SK-N-SH treated with all-trans-retinoic acid at 6 μM for 48 hours (cell line): ENCODE measurements around the gene TGFBR2.

Experiments used
- ARNTL ChIP-seq: fragments of 450-650 bp; formaldehyde crosslinking; IDR thresholded peaks from 2 replicates; pipeline ENCODE4 v1.5.0; 2020; ENCODE audit warnings: low read depth, mild to moderate bottlenecking, moderate library complexity, borderline replicate concordance
- BACH2 ChIP-seq: fragments of 250-450 bp; sonication (Bioruptor Pico); IDR thresholded peaks from 2 replicates; pipeline ENCODE4 v1.9.0; 2021; ENCODE audit warnings: mild to moderate bottlenecking, borderline replicate concordance
- OSR1 ChIP-seq: fragments of 250-450 bp; sonication (Bioruptor Pico); IDR thresholded peaks from 2 replicates; pipeline ENCODE4 v1.8.0; 2022; ENCODE audit warnings: moderate library complexity, mild to moderate bottlenecking, inconsistent platforms
- RARB ChIP-seq: fragments of 250-450 bp; sonication (Bioruptor Pico); IDR thresholded peaks from 2 replicates; pipeline ENCODE4 v1.8.0; 2021; ENCODE audit warnings: mild to moderate bottlenecking, moderate library complexity
- ZFP3 ChIP-seq: fragments of 250-450 bp; sonication (Bioruptor Pico); IDR thresholded peaks from 2 replicates; pipeline ENCODE4 v1.5.0; 2020; ENCODE audit warnings: mild to moderate bottlenecking, moderate library complexity
- TF ChIP-seq, protein P1 (sequence below): fragments of 250-450 bp; sonication (Bioruptor Pico); IDR thresholded peaks from 2 replicates; pipeline ENCODE4 v1.5.0; 2020; ENCODE audit warnings: mild to moderate bottlenecking, moderate library complexity
- TF ChIP-seq, protein P2 (sequence below): fragments of 250-450 bp; sonication (Bioruptor Pico); IDR thresholded peaks from 2 replicates; pipeline ENCODE4 v1.5.1; 2020; ENCODE audit warnings: low read depth, mild to moderate bottlenecking, moderate library complexity
- TF ChIP-seq, protein P3 (sequence below): fragments of 250-450 bp; sonication (Bioruptor Pico); IDR thresholded peaks from 2 replicates; pipeline ENCODE4 v1.8.0; 2020; ENCODE audit warnings: mild to moderate bottlenecking, moderate library complexity, borderline replicate concordance

DNA sequence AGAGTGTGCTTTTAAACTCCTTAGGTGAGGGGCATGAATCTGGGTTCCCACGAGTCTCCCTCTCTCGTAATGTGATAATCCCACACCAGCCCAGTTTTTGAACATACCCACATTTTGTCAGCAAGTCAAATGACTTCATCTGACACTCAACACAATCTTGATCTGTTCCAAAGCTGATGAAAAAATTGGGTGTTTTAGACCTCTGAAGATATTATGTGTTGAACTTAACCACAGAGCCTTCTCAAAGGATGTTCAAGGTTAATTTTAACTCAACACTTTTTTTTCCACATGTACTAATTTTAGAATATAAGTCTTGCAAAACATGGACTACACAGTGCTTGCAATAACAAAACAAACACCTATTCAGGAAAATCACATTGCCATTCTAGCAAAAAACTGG is 123.1 kb downstream of the TGFBR2 start:
- TF ChIP-seq ZFP3 (no peak), OSR1 (CRISPR knock-in tag) (no peak), ARNTL (CRISPR knock-in tag) (no peak), BACH2 (CRISPR knock-in tag) (no peak), RARB (no peak)
- TF ChIP-seq, protein P1, sequence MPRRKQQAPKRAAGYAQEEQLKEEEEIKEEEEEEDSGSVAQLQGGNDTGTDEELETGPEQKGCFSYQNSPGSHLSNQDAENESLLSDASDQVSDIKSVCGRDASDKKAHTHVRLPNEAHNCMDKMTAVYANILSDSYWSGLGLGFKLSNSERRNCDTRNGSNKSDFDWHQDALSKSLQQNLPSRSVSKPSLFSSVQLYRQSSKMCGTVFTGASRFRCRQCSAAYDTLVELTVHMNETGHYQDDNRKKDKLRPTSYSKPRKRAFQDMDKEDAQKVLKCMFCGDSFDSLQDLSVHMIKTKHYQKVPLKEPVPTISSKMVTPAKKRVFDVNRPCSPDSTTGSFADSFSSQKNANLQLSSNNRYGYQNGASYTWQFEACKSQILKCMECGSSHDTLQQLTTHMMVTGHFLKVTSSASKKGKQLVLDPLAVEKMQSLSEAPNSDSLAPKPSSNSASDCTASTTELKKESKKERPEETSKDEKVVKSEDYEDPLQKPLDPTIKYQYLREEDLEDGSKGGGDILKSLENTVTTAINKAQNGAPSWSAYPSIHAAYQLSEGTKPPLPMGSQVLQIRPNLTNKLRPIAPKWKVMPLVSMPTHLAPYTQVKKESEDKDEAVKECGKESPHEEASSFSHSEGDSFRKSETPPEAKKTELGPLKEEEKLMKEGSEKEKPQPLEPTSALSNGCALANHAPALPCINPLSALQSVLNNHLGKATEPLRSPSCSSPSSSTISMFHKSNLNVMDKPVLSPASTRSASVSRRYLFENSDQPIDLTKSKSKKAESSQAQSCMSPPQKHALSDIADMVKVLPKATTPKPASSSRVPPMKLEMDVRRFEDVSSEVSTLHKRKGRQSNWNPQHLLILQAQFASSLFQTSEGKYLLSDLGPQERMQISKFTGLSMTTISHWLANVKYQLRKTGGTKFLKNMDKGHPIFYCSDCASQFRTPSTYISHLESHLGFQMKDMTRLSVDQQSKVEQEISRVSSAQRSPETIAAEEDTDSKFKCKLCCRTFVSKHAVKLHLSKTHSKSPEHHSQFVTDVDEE (CRISPR knock-in tag), result no peak
- TF ChIP-seq, protein P2, sequence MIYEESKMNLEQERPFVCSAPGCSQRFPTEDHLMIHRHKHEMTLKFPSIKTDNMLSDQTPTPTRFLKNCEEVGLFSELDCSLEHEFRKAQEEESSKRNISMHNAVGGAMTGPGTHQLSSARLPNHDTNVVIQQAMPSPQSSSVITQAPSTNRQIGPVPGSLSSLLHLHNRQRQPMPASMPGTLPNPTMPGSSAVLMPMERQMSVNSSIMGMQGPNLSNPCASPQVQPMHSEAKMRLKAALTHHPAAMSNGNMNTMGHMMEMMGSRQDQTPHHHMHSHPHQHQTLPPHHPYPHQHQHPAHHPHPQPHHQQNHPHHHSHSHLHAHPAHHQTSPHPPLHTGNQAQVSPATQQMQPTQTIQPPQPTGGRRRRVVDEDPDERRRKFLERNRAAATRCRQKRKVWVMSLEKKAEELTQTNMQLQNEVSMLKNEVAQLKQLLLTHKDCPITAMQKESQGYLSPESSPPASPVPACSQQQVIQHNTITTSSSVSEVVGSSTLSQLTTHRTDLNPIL (CRISPR knock-in tag), result no peak
- TF ChIP-seq, protein P3, sequence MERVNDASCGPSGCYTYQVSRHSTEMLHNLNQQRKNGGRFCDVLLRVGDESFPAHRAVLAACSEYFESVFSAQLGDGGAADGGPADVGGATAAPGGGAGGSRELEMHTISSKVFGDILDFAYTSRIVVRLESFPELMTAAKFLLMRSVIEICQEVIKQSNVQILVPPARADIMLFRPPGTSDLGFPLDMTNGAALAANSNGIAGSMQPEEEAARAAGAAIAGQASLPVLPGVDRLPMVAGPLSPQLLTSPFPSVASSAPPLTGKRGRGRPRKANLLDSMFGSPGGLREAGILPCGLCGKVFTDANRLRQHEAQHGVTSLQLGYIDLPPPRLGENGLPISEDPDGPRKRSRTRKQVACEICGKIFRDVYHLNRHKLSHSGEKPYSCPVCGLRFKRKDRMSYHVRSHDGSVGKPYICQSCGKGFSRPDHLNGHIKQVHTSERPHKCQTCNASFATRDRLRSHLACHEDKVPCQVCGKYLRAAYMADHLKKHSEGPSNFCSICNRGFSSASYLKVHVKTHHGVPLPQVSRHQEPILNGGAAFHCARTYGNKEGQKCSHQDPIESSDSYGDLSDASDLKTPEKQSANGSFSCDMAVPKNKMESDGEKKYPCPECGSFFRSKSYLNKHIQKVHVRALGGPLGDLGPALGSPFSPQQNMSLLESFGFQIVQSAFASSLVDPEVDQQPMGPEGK (CRISPR knock-in tag), result no peak
